Jurkat, Clone E6-1 (cell line): Measurements from ENCODE around the gene LRRC41. TPM values are rescaled to one million over a fixed set of nuclear protein-coding genes. Genes with fewer than 3 reads are reported as not detected.
"Not testable (repeated sequence)": the region's sequence is repeated elsewhere in the genome, so short reads cannot be mapped to it uniquely, and the experiment has no call there.

ENCODE experiments used
- DNase-seq: peaks from one replicate; pipeline ENCODE4 v3.0.0-alpha.2; 2011; ENCODE audit warnings: low read depth, low spot score
- H3K4me3 ChIP-seq: 2 replicates; pipeline ENCODE4 v1.5.1; 2011; ENCODE audit warnings: mild to moderate bottlenecking, low read length, control low read depth, moderate library complexity
- polyA plus RNA-seq: library from polyadenylated mRNA; unstranded; fragments of >200 nt; gene quantifications from one replicate; pipeline ENCODE4 v1.2.1, GENCODE V29; 2012; ENCODE audit warnings: missing spikeins; ENCODE audit not compliant: insufficient read length, insufficient read depth

The LRRC41 gene
- 28.3 TPM for polyA plus RNA-seq

DNA sequence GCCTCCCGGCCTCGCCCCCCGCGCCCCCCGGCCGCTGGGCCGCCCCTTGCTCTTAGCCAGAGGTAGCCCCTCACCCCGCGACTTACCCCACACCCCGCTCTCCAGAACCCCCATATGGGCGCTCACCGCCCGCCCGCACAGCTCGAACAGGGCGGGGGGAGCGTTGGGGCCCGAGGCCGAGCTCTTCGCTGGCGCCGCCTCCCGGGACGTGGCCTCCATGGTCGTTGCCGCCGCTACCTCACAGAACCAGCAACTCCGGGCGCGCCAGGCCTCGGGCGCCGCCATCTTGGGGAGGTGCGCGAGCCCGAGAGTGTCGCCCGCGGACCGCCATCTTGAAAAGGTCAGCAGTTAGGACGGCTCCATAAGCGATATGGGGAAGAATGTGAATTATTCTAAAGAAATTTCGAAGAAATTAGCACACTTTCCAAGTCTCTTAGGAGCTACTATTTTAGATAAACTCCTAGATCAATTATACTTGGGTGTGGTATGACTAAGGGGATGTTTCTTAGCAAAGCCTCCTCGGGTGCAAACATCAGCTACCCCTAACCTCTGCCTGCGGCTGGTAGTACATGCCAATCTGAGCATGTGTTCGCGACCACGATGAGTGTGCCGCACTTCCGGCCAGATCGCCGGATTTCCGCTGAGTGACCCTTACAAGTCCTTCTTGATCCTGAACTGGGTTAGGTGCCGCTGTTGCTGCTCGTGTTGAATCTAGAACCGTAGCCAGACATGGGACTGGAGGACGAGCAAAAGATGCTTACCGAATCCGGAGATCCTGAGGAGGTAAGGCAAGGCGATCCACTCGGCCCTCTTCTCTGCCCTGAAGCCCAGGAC, at the start of gene LRRC41, which contains the start of gene UQCRH:
Gene LRRC41 (minus strand): TSS at position 579 of the 834 bp plus-strand sequence. CDS start 294 bp downstream, at position 285.
Gene UQCRH (plus strand): TSS at position 661 of the 834 bp plus-strand sequence. CDS start 69 bp downstream, at position 730.
- peak; percentile 92 for DNase-seq
- peak within 1 kb of the TSS; percentile 98 for H3K4me3 ChIP-seq

DNA sequence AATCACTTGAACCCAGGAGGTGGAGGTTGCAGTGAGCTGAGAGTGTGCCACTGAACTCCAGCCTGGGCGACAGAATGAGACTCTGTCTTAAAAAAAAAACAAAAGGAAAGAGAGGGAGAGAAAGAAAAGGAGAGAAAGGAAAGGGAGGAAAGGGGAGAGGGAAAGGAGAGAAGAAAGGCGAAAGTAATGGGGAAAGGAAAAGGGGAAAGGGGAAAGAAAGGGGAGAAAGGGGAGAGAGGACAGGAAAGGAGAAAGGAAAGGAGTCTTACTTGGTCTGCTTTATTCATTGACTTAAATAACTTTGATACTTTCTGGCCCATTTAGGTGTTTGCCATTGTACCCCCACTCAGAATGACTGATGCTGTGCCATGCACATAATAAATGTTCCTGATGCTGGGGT, 48.9 kb upstream of the LRRC41 start:
- H3K4me3 ChIP-seq, result no peak overlapping the region
- no peak for DNase-seq

GRCh38 chr1:46345281-46345680, 41.9 kb upstream of the LRRC41 start:
- H3K4me3 ChIP-seq, result no peak overlapping the region
- DNase-seq, result no peak

DNA sequence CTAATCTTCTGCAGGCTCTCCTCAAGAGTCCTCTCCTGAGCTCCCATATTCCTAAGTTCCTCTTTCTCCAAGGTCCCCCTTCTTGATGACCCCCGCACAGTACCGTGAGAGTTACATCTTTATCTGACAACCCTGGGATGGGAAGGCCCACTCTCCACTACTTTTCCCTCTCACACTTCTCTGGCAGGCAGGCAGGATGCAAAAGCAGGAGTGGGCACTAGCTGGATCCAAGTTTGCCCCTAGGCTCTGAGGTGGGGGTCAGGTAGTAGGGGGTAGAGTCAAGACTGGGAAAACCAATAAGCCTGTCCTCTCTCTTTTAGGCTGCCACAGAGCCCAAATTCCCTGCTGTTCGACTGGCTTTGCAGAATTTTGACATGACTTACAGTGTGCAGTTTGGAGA, 41.1 kb upstream of the LRRC41 start:
- H3K4me3 ChIP-seq, result no peak overlapping the region
- no peak for DNase-seq

DNA sequence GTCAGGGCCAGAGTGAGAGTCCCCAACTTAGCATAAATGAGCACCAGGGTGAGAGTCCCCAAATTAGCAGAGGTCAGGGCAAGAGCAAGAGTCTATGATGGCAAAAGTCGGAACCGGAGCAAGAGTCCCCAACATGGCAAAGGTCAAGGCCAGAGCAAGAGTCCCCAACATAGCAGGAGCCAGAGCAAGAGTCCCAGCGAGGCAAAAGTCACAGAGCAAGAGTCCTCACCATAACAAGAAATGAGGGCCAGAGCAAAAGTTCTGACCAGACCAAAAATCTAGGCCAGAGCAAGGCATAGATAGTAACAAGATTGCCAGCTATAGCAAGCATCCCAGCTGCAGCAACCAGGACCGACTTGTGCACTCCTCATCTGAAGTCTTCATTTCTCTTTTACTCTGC, 40.3 kb upstream of the LRRC41 start:
- no peak for DNase-seq
- no peak overlapping the region for H3K4me3 ChIP-seq

DNA sequence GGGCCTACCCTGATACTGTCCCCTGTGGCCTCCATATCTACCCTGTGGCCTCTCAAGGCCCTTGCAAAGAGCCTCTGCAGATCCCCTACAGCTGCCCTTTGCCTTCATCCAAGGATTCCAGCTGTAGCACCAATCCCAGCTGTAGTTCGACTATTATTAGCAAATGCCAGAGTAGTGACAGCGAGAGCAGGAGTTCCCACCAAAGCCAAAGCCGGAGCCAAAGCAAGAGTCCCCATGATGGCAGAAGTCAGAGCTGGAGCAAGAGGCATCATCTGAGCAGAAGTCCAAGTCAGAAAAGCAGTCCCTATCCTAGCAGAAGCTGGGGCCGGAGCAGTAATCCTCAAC, 39.9 kb upstream of the LRRC41 start:
- no peak overlapping the region for H3K4me3 ChIP-seq
- DNase-seq, result no peak

GRCh38 chr1:46342677-46343350, 39.4 kb upstream of the LRRC41 start:
- H3K4me3 ChIP-seq, result no peak overlapping the region
- DNase-seq, result no peak

GRCh38 chr1:46342084-46342656, 38.8 kb upstream of the LRRC41 start:
- no peak overlapping the region for H3K4me3 ChIP-seq
- DNase-seq, result peak; percentile 20

DNA sequence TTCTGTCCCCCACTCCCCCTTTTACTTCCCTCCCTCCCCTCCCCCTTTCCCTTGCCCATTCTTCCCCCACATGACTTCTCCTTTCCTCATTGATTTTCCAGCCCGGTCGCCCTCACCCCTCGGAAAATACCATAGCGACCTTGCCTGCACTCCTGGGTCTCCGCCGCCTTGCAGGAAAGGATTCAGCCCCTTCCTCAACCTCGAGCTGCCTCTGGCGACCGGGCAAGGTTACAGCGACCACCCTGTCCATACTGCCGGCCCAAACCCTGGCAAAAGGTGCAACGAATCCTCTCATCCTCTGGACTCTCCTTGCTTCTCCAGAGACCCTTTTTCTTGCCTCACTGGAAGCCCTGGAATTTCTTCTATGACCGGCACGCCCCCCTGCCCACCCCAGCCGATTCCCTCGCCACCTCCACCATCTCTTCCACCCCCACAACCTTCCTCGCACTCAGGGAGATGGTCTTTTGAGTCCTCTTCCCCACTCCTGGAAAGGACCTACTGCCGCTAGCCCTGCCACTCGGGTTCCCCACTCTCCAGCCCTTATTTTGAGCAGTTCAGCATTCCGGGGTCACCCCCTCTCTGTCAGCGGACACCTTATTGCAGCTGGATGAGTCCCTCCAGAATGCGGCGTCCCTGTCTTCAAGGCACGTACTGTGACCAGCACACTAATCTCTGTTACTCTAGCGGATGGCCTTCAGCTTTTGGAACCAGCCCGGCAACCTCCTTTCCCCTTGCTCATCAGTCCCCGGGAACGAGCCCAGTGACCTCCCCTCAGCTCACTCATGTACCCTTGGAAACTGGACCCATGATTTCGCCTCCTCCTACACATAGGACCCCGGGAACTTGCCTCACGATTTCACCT, 38.0 kb upstream of the LRRC41 start:
- peak overlapping the region; percentile 98 for H3K4me3 ChIP-seq
- no peak for DNase-seq

DNA sequence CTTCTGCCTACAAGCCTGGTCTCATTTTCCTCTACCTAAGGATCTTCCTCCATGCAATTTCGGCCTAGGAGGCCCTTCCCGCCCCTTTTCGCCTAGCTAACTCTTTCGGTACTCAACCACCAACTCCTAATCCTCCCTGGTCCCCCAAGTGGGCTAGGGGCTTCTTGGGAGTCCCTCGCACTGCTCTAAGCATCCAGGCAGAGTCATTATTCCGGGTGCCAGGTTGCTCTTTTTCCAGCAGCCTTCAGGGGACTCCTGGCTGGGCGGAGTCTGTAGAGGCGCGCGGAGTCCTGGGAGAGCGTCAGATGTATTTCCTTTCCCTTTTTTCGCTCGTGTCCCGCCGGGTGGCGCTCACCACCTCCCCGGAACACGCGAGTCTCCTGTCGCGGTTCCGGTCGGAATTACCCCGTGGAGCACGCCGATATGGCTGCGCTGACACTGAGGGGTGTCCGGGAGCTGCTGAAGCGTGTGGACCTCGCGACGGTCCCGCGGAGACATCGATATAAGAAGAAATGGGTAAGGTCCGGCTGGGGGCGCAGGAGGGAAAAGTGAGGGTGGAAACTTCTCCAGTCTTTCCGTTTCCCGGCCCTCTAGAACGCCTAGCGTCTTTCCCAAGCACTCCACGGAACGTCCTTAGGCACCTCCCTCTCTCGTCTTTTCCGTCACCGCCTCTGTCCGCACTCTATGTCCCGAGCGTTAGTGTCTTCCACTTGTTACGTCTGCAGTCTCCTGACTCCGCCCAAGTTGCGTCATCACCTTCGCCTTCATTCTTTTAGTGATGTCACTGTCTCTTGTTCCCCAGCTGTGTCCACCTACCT, 37.2 kb upstream of the LRRC41 start, which contains the start of gene NSUN4:
Gene NSUN4 (plus strand): TSS at position 404 of the 818 bp plus-strand sequence. CDS start 20 bp downstream, at position 424.
- peak within 1 kb of the TSS; percentile 98 for H3K4me3 ChIP-seq
- peak; percentile 82 for DNase-seq

DNA sequence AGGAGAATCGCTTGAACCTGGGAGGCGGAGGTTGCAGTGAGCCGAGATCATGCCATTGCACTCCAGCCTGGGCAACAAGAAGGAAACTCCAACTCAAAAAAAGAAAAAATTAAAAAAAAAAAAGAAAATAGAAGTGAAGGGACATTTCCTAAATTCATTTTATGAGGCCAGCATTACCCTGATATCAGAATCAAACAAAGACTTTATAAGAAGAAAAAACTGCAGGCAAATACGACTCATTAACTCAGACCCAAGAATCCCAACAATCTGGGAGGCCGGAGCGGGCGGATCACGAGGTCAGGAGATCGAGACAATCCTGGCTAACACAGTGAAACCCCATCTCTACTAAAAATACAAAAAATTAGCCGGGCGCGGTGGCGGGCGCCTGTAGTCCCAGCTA, 34.0 kb upstream of the LRRC41 start:
- DNase-seq, H3K4me3 ChIP-seq: not testable (repeated sequence)

DNA sequence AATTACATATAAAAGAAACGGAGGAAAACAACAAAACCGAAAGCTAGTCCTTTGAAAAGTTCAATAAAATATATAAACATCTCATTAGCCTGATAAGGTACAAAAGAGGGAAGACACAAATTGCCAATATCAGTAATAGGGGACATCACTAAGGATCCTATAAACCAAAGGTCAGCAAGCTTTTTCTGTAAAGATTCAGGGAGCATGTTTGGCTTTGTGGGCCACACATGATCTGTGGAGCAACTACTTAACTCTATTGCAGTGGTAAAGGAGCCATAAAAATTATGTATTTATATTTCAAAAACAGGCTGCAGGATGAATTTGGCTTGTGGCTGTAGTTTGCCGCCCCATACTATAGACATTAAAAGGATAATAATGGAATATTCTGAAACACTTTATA, 31.7 kb upstream of the LRRC41 start:
- no peak for DNase-seq

GRCh38 chr1:46334030-46334384, 30.6 kb upstream of the LRRC41 start:
- no peak overlapping the region for H3K4me3 ChIP-seq
- DNase-seq, result no peak

More for the DNA sequence above, 31.7 kb upstream of the LRRC41 start:
- no peak overlapping the region for H3K4me3 ChIP-seq

GRCh38 chr1:46333300-46334029, 30.0 kb upstream of the LRRC41 start:
- H3K4me3 ChIP-seq, result no peak overlapping the region
- DNase-seq, result no peak

DNA sequence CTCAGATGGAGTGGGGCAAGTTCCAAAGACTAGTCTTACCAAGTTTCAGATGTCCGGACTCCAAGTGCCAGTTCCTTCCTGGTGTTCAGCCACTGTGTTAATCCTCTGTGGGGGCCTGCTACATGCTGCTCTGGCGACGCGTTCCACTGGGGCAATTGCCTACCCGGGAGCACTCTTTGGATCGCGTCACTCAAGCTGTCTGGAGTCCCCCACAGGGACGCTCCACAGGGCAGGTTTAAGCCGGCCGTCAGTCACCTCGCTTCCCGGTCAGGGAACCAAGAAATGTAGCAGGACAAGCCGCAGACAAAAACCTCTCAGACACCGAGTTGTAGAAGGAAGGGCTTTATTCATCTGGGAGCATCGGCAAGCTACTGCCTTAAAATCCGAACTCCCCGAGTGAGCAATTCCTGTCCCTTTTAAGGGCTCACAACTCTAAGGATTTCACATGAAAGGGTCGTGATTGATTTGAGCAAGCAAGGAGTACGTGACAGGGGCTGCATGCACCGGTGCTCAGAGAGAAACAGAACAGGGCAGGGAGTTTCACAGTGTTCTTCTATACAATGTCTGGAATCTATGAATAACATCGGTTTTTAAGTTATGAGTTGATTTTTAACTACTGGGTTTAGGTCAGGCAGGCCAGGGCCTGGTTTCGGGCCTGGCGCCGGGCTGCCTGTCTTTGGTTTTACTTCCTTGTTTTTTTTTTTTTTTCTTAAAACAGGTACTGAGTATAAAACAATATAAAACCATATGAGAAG, 28.5 kb upstream of the LRRC41 start:
- DNase-seq, H3K4me3 ChIP-seq: not testable (repeated sequence)

GRCh38 chr1:46330381-46330780, 27.0 kb upstream of the LRRC41 start:
- not testable (repeated sequence) for H3K4me3 ChIP-seq, DNase-seq

DNA sequence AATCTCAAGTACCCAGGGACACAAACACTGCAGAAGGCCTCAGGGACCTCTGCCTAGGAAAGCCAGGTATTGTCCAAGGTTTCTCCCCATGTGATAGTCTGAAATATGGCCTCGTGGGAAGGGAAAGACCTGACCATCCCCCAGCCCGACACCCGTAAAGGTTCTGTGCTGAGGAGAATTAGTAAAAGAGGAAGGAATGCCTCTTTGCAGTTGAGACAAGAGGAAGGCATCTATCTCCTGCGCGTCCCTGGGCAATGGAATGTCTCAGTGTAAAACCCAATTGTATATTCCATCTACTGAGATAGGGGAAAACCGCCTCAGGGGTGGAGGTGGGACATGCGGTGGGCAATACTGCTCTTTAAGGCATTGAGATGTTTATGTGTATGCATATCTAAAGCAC, 26.4 kb upstream of the LRRC41 start:
- not testable (repeated sequence) for DNase-seq, H3K4me3 ChIP-seq
